ENCODE measurements around the gene MVB12B. TPM values are rescaled to one million over a fixed set of nuclear protein-coding genes. Genes with fewer than 3 reads are reported as not detected.

MVB12B gene
- total RNA-seq, 1 donor from 2014 or later, result 13.1 TPM

GRCh38 chr9:126504086-126504976 is 177.7 kb downstream of the MVB12B start:
- DNase-seq (ENCODE audit: low spot score), result peak; percentile 75
- no peaks in the 10 kb centered on the region for H3K9me3 Mint-ChIP-seq (ENCODE audit: low read depth)
- peaks cover 21% of the 10 kb centered on the region for H3K4me1 Mint-ChIP-seq (ENCODE audit: low read depth)
- no peaks in the 10 kb centered on the region for H3K27me3 Mint-ChIP-seq (ENCODE audit: low read depth)
- TF ChIP-seq CTCF (IDR thresholded peaks at IDR 0.05), result no peak
- H3K27ac Mint-ChIP-seq (ENCODE audit: unreplicated experiment), result no peak overlapping the region
- H3K4me3 Mint-ChIP-seq (ENCODE audit: unreplicated experiment), result no peak overlapping the region
- no peaks in the 10 kb centered on the region for H3K36me3 Mint-ChIP-seq (ENCODE audit: low read depth)

- peaks cover 17% of the 10 kb centered on the region for H3K4me1 Mint-ChIP-seq (ENCODE audit: low read depth)
Measured at GRCh38 chr9:126504977-126505455, 178.4 kb downstream of the MVB12B start.

GRCh38 chr9:126505697-126506346 is 179.2 kb downstream of the MVB12B start:
- H3K36me3 Mint-ChIP-seq (ENCODE audit: low read depth), result no peaks in the 10 kb centered on the region
- no peak for TF ChIP-seq CTCF (IDR thresholded peaks at IDR 0.05)
- H3K9me3 Mint-ChIP-seq (ENCODE audit: low read depth), result no peaks in the 10 kb centered on the region
- H3K27ac Mint-ChIP-seq (ENCODE audit: unreplicated experiment), result no peak overlapping the region
- H3K4me3 Mint-ChIP-seq (ENCODE audit: unreplicated experiment), result no peak overlapping the region
- H3K4me1 Mint-ChIP-seq (ENCODE audit: low read depth), result peaks cover 11% of the 10 kb centered on the region
- H3K27me3 Mint-ChIP-seq (ENCODE audit: low read depth), result no peaks in the 10 kb centered on the region
- peak; percentile 41 for DNase-seq (ENCODE audit: low spot score)

More at GRCh38 chr9:126504977-126505455, 178.4 kb downstream of the MVB12B start:
- Mint-ChIP-seq H3K9me3 (ENCODE audit: low read depth) (no peaks in the 10 kb centered on the region), H3K27ac (ENCODE audit: unreplicated experiment) (no peak overlapping the region), H3K4me3 (ENCODE audit: unreplicated experiment) (no peak overlapping the region), H3K36me3 (ENCODE audit: low read depth) (no peaks in the 10 kb centered on the region), H3K27me3 (ENCODE audit: low read depth) (no peaks in the 10 kb centered on the region)
- DNase-seq (ENCODE audit: low spot score), result peak; percentile 62
- TF ChIP-seq CTCF (IDR thresholded peaks at IDR 0.05), result no peak

GRCh38 chr9:126506361-126507317 is 180.0 kb downstream of the MVB12B start:
- DNase-seq (ENCODE audit: low spot score), result peak; percentile 67
- Mint-ChIP-seq H3K4me1 (ENCODE audit: low read depth) (peaks cover 9% of the 10 kb centered on the region), H3K27me3 (ENCODE audit: low read depth) (peaks cover 1% of the 10 kb centered on the region), H3K27ac (ENCODE audit: unreplicated experiment) (no peak overlapping the region), H3K9me3 (ENCODE audit: low read depth) (no peaks in the 10 kb centered on the region), H3K36me3 (ENCODE audit: low read depth) (no peaks in the 10 kb centered on the region), H3K4me3 (ENCODE audit: unreplicated experiment) (no peak overlapping the region)
- TF ChIP-seq CTCF (IDR thresholded peaks at IDR 0.05), result no peak
